HepG2 (cell line): ENCODE results near the gene ZNF814. TPM values are rescaled to one million over a fixed set of nuclear protein-coding genes. Genes with fewer than 3 reads are reported as not detected.
A peak's percentile ranks its signal among the peaks of the same experiment; 100 is the strongest.

Experiments
- AGO2 ChIP-seq: fragments of 200-400 bp; formaldehyde crosslinking; optimal IDR thresholded peaks from 2 replicates; pipeline ENCODE3; 2017; ENCODE audit warnings: mild to moderate bottlenecking, low read depth, low read length, moderate library complexity
- ARID2 ChIP-seq: sonication (generic); formaldehyde crosslinking; IDR thresholded peaks from 2 replicates; pipeline ENCODE4 v1.8.1; 2022; ENCODE audit warnings: mild to moderate bottlenecking, missing genetic modification reagents, borderline replicate concordance
- ARNT2 ChIP-seq: sonication (generic); formaldehyde crosslinking; IDR thresholded peaks from 2 replicates; pipeline ENCODE4 v1.8.0; 2022; ENCODE audit warnings: mild to moderate bottlenecking, low read depth, missing genetic modification reagents, moderate library complexity
- ATRX ChIP-seq: sonication (generic); formaldehyde crosslinking; IDR thresholded peaks from 2 replicates; pipeline ENCODE4 v1.4.0; 2020; ENCODE audit warnings: missing genetic modification reagents, borderline replicate concordance
- DPF2 ChIP-seq: sonication (generic); formaldehyde crosslinking; IDR thresholded peaks from 2 replicates; pipeline ENCODE4 v1.4.0; 2020; ENCODE audit warnings: mild to moderate bottlenecking, low read depth, missing genetic modification reagents, borderline replicate concordance
- GABPA ChIP-seq, 2 experiments: IDR thresholded peaks; 2 replicates each; pipeline ENCODE4 v1.6.1; 2011 to 2016; ENCODE audit warnings: low read depth in 2 of 2, low read length in 1 of 2, missing biosample characterization in 1 of 2, missing genetic modification characterization in 1 of 2
- KLF16 ChIP-seq, 2 experiments: sonication (generic) in 1 of 2; formaldehyde crosslinking in 1 of 2; IDR thresholded peaks; 2 replicates each; pipeline versions ENCODE4 v1.6.1 to v1.8.0; 2016 to 2023; ENCODE audit warnings: missing genetic modification reagents in 2 of 2, missing compliant biosample characterization in 1 of 2
- KLF6 ChIP-seq: IDR thresholded peaks from 2 replicates; pipeline ENCODE4 v1.8.0; 2016; ENCODE audit warnings: missing biosample characterization, missing genetic modification reagents
- MBNL3 ChIP-seq: fragments of 250-450 bp; sonication (Bioruptor Pico); conservative IDR thresholded peaks from 2 replicates; pipeline ENCODE4 v1.8.0; 2022; ENCODE audit warnings: mild to moderate bottlenecking, inconsistent platforms
- MEIS2 ChIP-seq: sonication (generic); formaldehyde crosslinking; IDR thresholded peaks from 2 replicates; pipeline ENCODE4 v1.9.0; 2021; ENCODE audit warnings: mild to moderate bottlenecking, missing genetic modification reagents
- MIXL1 ChIP-seq: IDR thresholded peaks from 2 replicates; pipeline ENCODE4 v1.6.1; 2016
- MXD3 ChIP-seq: IDR thresholded peaks from 2 replicates; pipeline ENCODE4 v1.6.1; 2016; ENCODE audit warnings: mild to moderate bottlenecking, missing biosample characterization, missing genetic modification reagents
- PLSCR1 ChIP-seq: sonication (generic); formaldehyde crosslinking; IDR thresholded peaks from 2 replicates; pipeline ENCODE4 v1.5.0; 2020; ENCODE audit warnings: missing genetic modification reagents, mild to moderate bottlenecking, borderline replicate concordance
- RBAK ChIP-seq: sonication (generic); formaldehyde crosslinking; IDR thresholded peaks from 2 replicates; pipeline ENCODE4 v1.5.1; 2020; ENCODE audit warnings: mild to moderate bottlenecking, missing genetic modification reagents
- SMAD1 ChIP-seq: sonication (generic); formaldehyde crosslinking; IDR thresholded peaks from 2 replicates; pipeline ENCODE4 v1.4.0; 2020; ENCODE audit warnings: missing genetic modification reagents, low read depth, mild to moderate bottlenecking, borderline replicate concordance
- SP5 ChIP-seq: IDR thresholded peaks from 2 replicates; pipeline ENCODE4 v1.6.1; 2016; ENCODE audit warnings: low read depth, borderline replicate concordance
- YY1 ChIP-seq: IDR thresholded peaks from 2 replicates; pipeline ENCODE4 v1.6.1; 2011; ENCODE audit warnings: low read length, low read depth, moderate library complexity, mild to moderate bottlenecking; ENCODE audit not compliant: insufficient read depth, insufficient replicate concordance
- ZFY ChIP-seq: sonication (generic); formaldehyde crosslinking; IDR thresholded peaks from 2 replicates; pipeline ENCODE4 v1.4.0; 2020; ENCODE audit warnings: missing genetic modification reagents
- ZNF225 ChIP-seq: sonication (generic); formaldehyde crosslinking; IDR thresholded peaks from 2 replicates; pipeline ENCODE4 v1.4.0; 2020; ENCODE audit warnings: mild to moderate bottlenecking, missing genetic modification reagents
- ZNF282 ChIP-seq: fragments of 450-650 bp; IDR thresholded peaks from 2 replicates; pipeline ENCODE4 v1.6.1; 2018; ENCODE audit not compliant: partially characterized antibody
- ZNF33A ChIP-seq: sonication (generic); formaldehyde crosslinking; IDR thresholded peaks from 2 replicates; pipeline ENCODE4 v1.5.1; 2020; ENCODE audit warnings: missing genetic modification reagents, mild to moderate bottlenecking, moderate library complexity, borderline replicate concordance
- ZNF432 ChIP-seq: sonication (generic); formaldehyde crosslinking; IDR thresholded peaks from 2 replicates; pipeline ENCODE4 v1.5.0; 2020; ENCODE audit warnings: missing genetic modification reagents, mild to moderate bottlenecking, borderline replicate concordance
- ZNF556 ChIP-seq: sonication (generic); formaldehyde crosslinking; IDR thresholded peaks from 2 replicates; pipeline ENCODE4 v1.4.0; 2020; ENCODE audit warnings: mild to moderate bottlenecking, missing genetic modification reagents, borderline replicate concordance
- ZNF576 ChIP-seq: sonication (generic); formaldehyde crosslinking; IDR thresholded peaks from 2 replicates; pipeline ENCODE4 v1.4.0; 2020; ENCODE audit warnings: mild to moderate bottlenecking, missing genetic modification reagents
- polyA plus RNA-seq, 8 experiments: library from polyadenylated mRNA; depleted of rRNA in 3 of 8; stranded (reverse) in 7 of 8; unstranded in 1 of 8; fragments of >200 nt; fragmentation: Illumina TruSeq in 4 of 8; extraction: Trizol in 4 of 8; gene quantifications; 2 replicates each; pipeline versions ENCODE4 v1.2.1 to v1.2.3, GENCODE V29; 2011 to 2016; ENCODE audit warnings: low read depth in 4 of 8, missing spikeins in 1 of 8, mixed read lengths in 1 of 8; ENCODE audit not compliant: insufficient read depth in 1 of 8
- total RNA-seq, 5 experiments: library from RNA; depleted of rRNA; stranded (reverse); fragments of >200 nt; fragmentation: Illumina TruSeq; extraction: Trizol; gene quantifications; 2 replicates each; pipeline ENCODE4 v1.2.3, GENCODE V29; 2016; ENCODE audit warnings: low read depth in 1 of 5
- TF ChIP-seq, protein P1 (sequence below): sonication (generic); formaldehyde crosslinking; conservative IDR thresholded peaks from 2 replicates; pipeline ENCODE4 v1.4.0; 2020; ENCODE audit warnings: mild to moderate bottlenecking, missing genetic modification reagents, moderate library complexity

The ZNF814 gene
- total and polyA plus RNA-seq, 2 of the 13 experiments (the other 11 are each of a cell fraction or from before 2014, with no cell fraction given), result 2.5 to 3.4 TPM

- TF ChIP-seq YY1 (no peak), MXD3 (CRISPR knock-in tag) (peak; percentile 80; the same call in 1 of the 2 replicates), ARID2 (CRISPR knock-in tag) (no peak), MIXL1 (CRISPR knock-in tag) (peak; percentile 62; the same call in 1 of the 2 replicates), ZNF432 (CRISPR knock-in tag) (no peak), RBAK (CRISPR knock-in tag) (0 out of 2 replicates have a peak, but pooled peaks have one; percentile 27), ZNF33A (CRISPR knock-in tag) (no peak), ZNF556 (no peak; the same call in 1 of the 2 replicates), AGO2 (peak; percentile 53), ZNF225 (CRISPR knock-in tag) (no peak), KLF16 (CRISPR knock-in tag; IDR thresholded peaks at IDR 0.05) (peak in 1 of 2 experiments; percentile 81; a peak in 2 of 4 replicates), ZNF576 (CRISPR knock-in tag) (no peak), SMAD1 (no peak), ZFY (CRISPR knock-in tag) (peak; percentile 64; the same call in 1 of the 2 replicates), MBNL3 (CRISPR knock-in tag) (no peak), KLF6 (CRISPR knock-in tag) (peak; percentile 77), ARNT2 (no peak), DPF2 (CRISPR knock-in tag) (no peak), ZNF282 (no peak), SP5 (CRISPR knock-in tag) (peak; percentile 32; the same call in 1 of the 2 replicates), ATRX (no peak), PLSCR1 (CRISPR knock-in tag) (no peak), GABPA (IDR thresholded peaks at IDR 0.05; ENCODE audit: low read depth, low read length) (peak; percentile 89), GABPA (CRISPR knock-in tag; IDR thresholded peaks at IDR 0.05; ENCODE audit: low read depth) (peak; percentile 97), MEIS2 (CRISPR knock-in tag) (no peak)
- TF ChIP-seq, protein P1, sequence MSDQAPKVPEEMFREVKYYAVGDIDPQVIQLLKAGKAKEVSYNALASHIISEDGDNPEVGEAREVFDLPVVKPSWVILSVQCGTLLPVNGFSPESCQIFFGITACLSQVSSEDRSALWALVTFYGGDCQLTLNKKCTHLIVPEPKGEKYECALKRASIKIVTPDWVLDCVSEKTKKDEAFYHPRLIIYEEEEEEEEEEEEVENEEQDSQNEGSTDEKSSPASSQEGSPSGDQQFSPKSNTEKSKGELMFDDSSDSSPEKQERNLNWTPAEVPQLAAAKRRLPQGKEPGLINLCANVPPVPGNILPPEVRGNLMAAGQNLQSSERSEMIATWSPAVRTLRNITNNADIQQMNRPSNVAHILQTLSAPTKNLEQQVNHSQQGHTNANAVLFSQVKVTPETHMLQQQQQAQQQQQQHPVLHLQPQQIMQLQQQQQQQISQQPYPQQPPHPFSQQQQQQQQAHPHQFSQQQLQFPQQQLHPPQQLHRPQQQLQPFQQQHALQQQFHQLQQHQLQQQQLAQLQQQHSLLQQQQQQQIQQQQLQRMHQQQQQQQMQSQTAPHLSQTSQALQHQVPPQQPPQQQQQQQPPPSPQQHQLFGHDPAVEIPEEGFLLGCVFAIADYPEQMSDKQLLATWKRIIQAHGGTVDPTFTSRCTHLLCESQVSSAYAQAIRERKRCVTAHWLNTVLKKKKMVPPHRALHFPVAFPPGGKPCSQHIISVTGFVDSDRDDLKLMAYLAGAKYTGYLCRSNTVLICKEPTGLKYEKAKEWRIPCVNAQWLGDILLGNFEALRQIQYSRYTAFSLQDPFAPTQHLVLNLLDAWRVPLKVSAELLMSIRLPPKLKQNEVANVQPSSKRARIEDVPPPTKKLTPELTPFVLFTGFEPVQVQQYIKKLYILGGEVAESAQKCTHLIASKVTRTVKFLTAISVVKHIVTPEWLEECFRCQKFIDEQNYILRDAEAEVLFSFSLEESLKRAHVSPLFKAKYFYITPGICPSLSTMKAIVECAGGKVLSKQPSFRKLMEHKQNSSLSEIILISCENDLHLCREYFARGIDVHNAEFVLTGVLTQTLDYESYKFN (CRISPR knock-in tag), result no peak; the same call in 1 of the 2 replicates
Observed at GRCh38 chr19:57819475-57820148, 69.2 kb downstream of the ZNF814 start (continued).
